Measurements from ENCODE around the gene ZNF292. TPM values are rescaled to one million over a fixed set of nuclear protein-coding genes. Genes with fewer than 3 reads are reported as not detected.

The ZNF292 gene
- total RNA-seq, 1 donor from 2014 or later: 89.9 TPM

DNA sequence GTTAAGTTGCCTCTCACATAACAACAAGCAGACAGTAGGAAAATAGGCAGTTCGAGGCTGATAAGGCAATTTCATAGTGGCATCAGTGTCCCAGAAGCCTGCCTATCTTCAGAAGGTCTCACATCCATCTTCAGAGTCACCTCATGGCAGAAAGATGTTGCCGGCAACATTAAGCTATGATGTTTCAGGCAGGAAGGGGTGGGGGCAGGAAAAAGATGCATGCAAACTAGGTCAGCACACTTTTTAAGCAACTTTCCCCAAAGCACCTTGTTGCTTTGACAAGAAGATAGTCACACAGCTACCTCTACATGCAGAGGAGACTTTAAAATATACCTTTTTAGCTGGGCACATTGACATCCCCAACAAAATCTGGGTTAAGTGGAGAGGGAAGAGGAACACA, 123.8 kb downstream of the ZNF292 start:
- TF ChIP-seq, protein P1, sequence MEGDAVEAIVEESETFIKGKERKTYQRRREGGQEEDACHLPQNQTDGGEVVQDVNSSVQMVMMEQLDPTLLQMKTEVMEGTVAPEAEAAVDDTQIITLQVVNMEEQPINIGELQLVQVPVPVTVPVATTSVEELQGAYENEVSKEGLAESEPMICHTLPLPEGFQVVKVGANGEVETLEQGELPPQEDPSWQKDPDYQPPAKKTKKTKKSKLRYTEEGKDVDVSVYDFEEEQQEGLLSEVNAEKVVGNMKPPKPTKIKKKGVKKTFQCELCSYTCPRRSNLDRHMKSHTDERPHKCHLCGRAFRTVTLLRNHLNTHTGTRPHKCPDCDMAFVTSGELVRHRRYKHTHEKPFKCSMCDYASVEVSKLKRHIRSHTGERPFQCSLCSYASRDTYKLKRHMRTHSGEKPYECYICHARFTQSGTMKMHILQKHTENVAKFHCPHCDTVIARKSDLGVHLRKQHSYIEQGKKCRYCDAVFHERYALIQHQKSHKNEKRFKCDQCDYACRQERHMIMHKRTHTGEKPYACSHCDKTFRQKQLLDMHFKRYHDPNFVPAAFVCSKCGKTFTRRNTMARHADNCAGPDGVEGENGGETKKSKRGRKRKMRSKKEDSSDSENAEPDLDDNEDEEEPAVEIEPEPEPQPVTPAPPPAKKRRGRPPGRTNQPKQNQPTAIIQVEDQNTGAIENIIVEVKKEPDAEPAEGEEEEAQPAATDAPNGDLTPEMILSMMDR (IDR thresholded peaks at IDR 0.05; ENCODE audit: partially characterized antibody, unreplicated experiment): no peak
- no peaks in the 10 kb centered on the region for H3K36me3 Mint-ChIP-seq (ENCODE audit: unreplicated experiment)
- H3K9me3 Mint-ChIP-seq (ENCODE audit: unreplicated experiment): no peaks in the 10 kb centered on the region
- no peak overlapping the region for H3K4me3 Mint-ChIP-seq (ENCODE audit: unreplicated experiment)
- H3K4me1 Mint-ChIP-seq (ENCODE audit: low read depth, unreplicated experiment): no peaks in the 10 kb centered on the region
- H3K27me3 Mint-ChIP-seq (ENCODE audit: unreplicated experiment): peaks cover 2% of the 10 kb centered on the region
- DNase-seq: no peak
- no peak overlapping the region for H3K27ac Mint-ChIP-seq (ENCODE audit: unreplicated experiment)

DNA sequence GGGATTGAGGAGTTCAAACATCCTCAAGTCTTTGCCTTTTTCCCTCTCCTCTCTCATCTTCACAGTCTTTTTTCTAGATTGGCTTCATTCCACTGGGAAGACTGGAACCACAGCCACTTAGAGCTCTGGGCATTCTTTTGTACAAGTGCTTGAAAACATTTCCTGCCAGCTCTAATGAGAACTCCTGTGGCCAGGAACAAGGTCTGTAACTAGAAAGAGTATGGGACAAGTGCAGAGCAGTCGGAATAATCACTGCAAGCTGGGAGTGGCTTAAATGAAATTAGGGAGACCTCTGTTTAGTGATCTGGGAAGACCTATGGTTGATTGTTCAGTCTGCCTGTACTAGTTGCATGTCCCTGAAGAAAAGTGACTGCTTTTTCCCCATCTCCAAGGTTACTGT, 126.1 kb downstream of the ZNF292 start:
- no peaks in the 10 kb centered on the region for H3K4me1 Mint-ChIP-seq (ENCODE audit: low read depth, unreplicated experiment)
- DNase-seq: no peak

DNA sequence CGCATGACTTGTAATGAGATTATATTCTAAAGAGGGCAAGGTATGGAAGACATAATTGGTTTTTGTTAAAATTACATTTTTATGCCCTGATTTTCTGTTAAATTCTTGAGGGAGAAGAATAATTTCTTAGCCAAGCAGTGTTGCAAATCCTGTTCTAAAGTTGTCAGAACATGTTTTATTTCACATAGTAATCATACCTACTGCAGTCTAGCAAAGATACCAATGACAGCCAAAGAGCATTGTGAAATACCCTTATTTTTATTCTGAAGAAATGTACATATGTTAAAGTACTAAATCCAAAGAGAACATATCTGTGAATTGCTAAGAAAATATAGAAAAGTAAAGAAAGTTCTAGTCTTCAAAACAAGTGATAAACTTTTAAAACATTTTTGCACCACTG, 127.4 kb downstream of the ZNF292 start:
- Mint-ChIP-seq H3K9me3 (ENCODE audit: unreplicated experiment) (no peaks in the 10 kb centered on the region), H3K4me1 (ENCODE audit: low read depth, unreplicated experiment) (no peaks in the 10 kb centered on the region), H3K27me3 (ENCODE audit: unreplicated experiment) (peaks cover 2% of the 10 kb centered on the region), H3K36me3 (ENCODE audit: unreplicated experiment) (no peaks in the 10 kb centered on the region), H3K4me3 (ENCODE audit: unreplicated experiment) (no peak overlapping the region), H3K27ac (ENCODE audit: unreplicated experiment) (no peak overlapping the region)
- no peak for DNase-seq
- TF ChIP-seq, protein P1 (IDR thresholded peaks at IDR 0.05; ENCODE audit: partially characterized antibody, unreplicated experiment): no peak

More for the DNA sequence above, 126.1 kb downstream of the ZNF292 start:
- no peak overlapping the region for H3K4me3 Mint-ChIP-seq (ENCODE audit: unreplicated experiment)
- H3K9me3 Mint-ChIP-seq (ENCODE audit: unreplicated experiment): no peaks in the 10 kb centered on the region
- H3K36me3 Mint-ChIP-seq (ENCODE audit: unreplicated experiment): no peaks in the 10 kb centered on the region
- TF ChIP-seq, protein P1 (IDR thresholded peaks at IDR 0.05; ENCODE audit: partially characterized antibody, unreplicated experiment): no peak
- no peak overlapping the region for H3K27ac Mint-ChIP-seq (ENCODE audit: unreplicated experiment)
- peaks cover 2% of the 10 kb centered on the region for H3K27me3 Mint-ChIP-seq (ENCODE audit: unreplicated experiment)

DNA sequence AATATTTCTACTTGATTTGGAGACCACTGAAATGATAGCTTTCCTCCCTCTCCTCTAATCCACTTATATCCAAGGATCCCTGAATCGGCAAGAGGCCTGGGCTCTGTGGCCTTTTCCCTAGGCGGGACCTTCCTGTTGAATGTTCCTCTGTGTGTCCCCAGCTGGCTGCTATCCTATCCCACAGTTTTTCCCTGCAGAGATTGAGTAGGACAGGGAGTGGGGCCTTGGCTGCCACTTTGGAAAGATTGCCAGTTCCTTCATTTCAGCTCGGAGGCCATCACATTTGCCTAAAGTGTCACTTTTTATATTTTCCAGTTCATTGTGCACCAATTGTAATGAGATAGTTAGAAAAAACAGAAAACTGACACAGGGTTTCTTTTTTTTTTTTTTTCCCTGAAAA, 128.1 kb downstream of the ZNF292 start:
- peaks cover 2% of the 10 kb centered on the region for H3K27me3 Mint-ChIP-seq (ENCODE audit: unreplicated experiment)
- H3K27ac Mint-ChIP-seq (ENCODE audit: unreplicated experiment): no peak overlapping the region
- TF ChIP-seq, protein P1 (IDR thresholded peaks at IDR 0.05; ENCODE audit: partially characterized antibody, unreplicated experiment): no peak
- DNase-seq: no peak
- H3K36me3 Mint-ChIP-seq (ENCODE audit: unreplicated experiment): no peaks in the 10 kb centered on the region
- no peaks in the 10 kb centered on the region for H3K9me3 Mint-ChIP-seq (ENCODE audit: unreplicated experiment)
- H3K4me1 Mint-ChIP-seq (ENCODE audit: low read depth, unreplicated experiment): no peaks in the 10 kb centered on the region
- no peak overlapping the region for H3K4me3 Mint-ChIP-seq (ENCODE audit: unreplicated experiment)

DNA sequence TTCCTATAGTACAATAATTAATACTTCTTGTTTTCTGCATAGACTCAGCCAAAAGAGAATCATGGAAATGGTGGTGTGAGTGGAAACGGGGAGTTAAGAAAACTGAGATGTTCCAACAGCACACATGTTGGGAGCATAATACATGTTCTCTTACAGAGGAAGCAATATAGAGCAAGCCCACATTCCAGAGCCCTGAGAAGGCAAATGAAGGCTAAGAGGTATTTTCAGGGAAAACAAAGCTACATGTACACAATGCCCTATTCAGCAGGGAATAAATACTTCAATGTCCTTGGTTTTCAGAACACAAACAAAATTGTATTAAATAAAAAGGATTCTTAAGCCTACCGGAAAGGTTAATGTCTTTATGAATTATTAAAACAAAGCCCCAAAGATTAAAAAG, 131.9 kb downstream of the ZNF292 start:
- H3K36me3 Mint-ChIP-seq (ENCODE audit: unreplicated experiment): no peaks in the 10 kb centered on the region
- H3K4me3 Mint-ChIP-seq (ENCODE audit: unreplicated experiment): no peak overlapping the region
- no peaks in the 10 kb centered on the region for H3K27me3 Mint-ChIP-seq (ENCODE audit: unreplicated experiment)
- no peaks in the 10 kb centered on the region for H3K4me1 Mint-ChIP-seq (ENCODE audit: low read depth, unreplicated experiment)
- H3K9me3 Mint-ChIP-seq (ENCODE audit: unreplicated experiment): no peaks in the 10 kb centered on the region
- no peak overlapping the region for H3K27ac Mint-ChIP-seq (ENCODE audit: unreplicated experiment)
- no peak for DNase-seq
- TF ChIP-seq, protein P1 (IDR thresholded peaks at IDR 0.05; ENCODE audit: partially characterized antibody, unreplicated experiment): no peak

Measured in glutamatergic neuron (in vitro differentiated cells).